Activated CD8-positive, alpha-beta memory T cell treated with anti-CD3 and anti-CD28 coated beads, Interleukin-2, amount 50 U/mL, for 1 hour (primary cell): Measurements from ENCODE around the gene LNPEP.

Source experiments
- DNase-seq: peaks from one replicate; pipeline ENCODE4 v3.0.0-alpha.2; 2020; ENCODE audit errors: extremely low read depth

Gene LNPEP

GRCh38 chr5:96999856-97000255 is 64.0 kb downstream of the LNPEP start:
- DNase-seq = no peak

GRCh38 chr5:97000391-97000790 is 64.5 kb downstream of the LNPEP start:
- DNase-seq = no peak

GRCh38 chr5:97002983-97003382 is 67.1 kb downstream of the LNPEP start:
- DNase-seq = no peak

- no peak for DNase-seq
Observed at GRCh38 chr5:97004423-97005060, 68.7 kb downstream of the LNPEP start.

- no peak for DNase-seq
Observed at GRCh38 chr5:97006454-97007060, 70.7 kb downstream of the LNPEP start.

- DNase-seq = no peak
Observed at GRCh38 chr5:97009212-97009898, 73.5 kb downstream of the LNPEP start.

- DNase-seq = no peak
Observed at GRCh38 chr5:97009921-97010320, 74.0 kb downstream of the LNPEP start.

GRCh38 chr5:97010606-97011005 is 74.7 kb downstream of the LNPEP start:
- no peak for DNase-seq

GRCh38 chr5:97011567-97011966 is 75.7 kb downstream of the LNPEP start:
- DNase-seq = no peak

GRCh38 chr5:97019435-97020117 is 83.7 kb downstream of the LNPEP start:
- no peak for DNase-seq

GRCh38 chr5:97021416-97021815 is 85.5 kb downstream of the LNPEP start:
- DNase-seq = no peak

GRCh38 chr5:97022898-97023297 is 87.0 kb downstream of the LNPEP start:
- no peak for DNase-seq

GRCh38 chr5:97026721-97027120 is 90.8 kb downstream of the LNPEP start:
- DNase-seq = no peak

- no peak for DNase-seq
Observed at GRCh38 chr5:97037819-97038218, 101.9 kb downstream of the LNPEP start.

- no peak for DNase-seq
Observed at GRCh38 chr5:97041239-97041638, 105.4 kb downstream of the LNPEP start.

- DNase-seq = no peak
Observed at GRCh38 chr5:97042996-97043395, 107.1 kb downstream of the LNPEP start.

GRCh38 chr5:97043511-97043910 is 107.6 kb downstream of the LNPEP start:
- DNase-seq = no peak

GRCh38 chr5:97044052-97044451 is 108.2 kb downstream of the LNPEP start:
- no peak for DNase-seq

- DNase-seq = no peak
Observed at GRCh38 chr5:97046270-97046982, 110.5 kb downstream of the LNPEP start.

- DNase-seq = no peak
Observed at GRCh38 chr5:97047076-97047475, 111.2 kb downstream of the LNPEP start.

- no peak for DNase-seq
Observed at GRCh38 chr5:97049175-97049574, 113.3 kb downstream of the LNPEP start.

GRCh38 chr5:97056263-97056662 is 120.4 kb downstream of the LNPEP start:
- DNase-seq = no peak
